Measurements from ENCODE around the gene FPGS. TPM values are rescaled to one million over a fixed set of nuclear protein-coding genes. Genes with fewer than 3 reads are reported as not detected.

Gene FPGS
- total RNA-seq, 1 experiment from 2014 or later, result 81.7 TPM

DNA sequence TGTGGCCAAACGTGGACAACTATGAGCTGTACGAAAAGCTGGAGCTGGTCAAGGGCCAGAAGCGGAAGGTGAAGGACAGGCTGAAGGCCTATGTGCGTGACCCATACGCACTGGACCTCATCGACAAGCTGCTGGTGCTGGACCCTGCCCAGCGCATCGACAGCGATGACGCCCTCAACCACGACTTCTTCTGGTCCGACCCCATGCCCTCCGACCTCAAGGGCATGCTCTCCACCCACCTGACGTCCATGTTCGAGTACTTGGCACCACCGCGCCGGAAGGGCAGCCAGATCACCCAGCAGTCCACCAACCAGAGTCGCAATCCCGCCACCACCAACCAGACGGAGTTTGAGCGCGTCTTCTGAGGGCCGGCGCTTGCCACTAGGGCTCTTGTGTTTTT, 13.5 kb upstream of the FPGS start (continued):
- TF ChIP-seq, protein P1, sequence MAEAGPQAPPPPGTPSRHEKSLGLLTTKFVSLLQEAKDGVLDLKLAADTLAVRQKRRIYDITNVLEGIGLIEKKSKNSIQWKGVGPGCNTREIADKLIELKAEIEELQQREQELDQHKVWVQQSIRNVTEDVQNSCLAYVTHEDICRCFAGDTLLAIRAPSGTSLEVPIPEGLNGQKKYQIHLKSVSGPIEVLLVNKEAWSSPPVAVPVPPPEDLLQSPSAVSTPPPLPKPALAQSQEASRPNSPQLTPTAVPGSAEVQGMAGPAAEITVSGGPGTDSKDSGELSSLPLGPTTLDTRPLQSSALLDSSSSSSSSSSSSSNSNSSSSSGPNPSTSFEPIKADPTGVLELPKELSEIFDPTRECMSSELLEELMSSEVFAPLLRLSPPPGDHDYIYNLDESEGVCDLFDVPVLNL (CRISPR knock-in tag; IDR thresholded peaks at IDR 0.05; ENCODE audit: borderline replicate concordance, low read depth), result no peak
- TF ChIP-seq, protein P2, sequence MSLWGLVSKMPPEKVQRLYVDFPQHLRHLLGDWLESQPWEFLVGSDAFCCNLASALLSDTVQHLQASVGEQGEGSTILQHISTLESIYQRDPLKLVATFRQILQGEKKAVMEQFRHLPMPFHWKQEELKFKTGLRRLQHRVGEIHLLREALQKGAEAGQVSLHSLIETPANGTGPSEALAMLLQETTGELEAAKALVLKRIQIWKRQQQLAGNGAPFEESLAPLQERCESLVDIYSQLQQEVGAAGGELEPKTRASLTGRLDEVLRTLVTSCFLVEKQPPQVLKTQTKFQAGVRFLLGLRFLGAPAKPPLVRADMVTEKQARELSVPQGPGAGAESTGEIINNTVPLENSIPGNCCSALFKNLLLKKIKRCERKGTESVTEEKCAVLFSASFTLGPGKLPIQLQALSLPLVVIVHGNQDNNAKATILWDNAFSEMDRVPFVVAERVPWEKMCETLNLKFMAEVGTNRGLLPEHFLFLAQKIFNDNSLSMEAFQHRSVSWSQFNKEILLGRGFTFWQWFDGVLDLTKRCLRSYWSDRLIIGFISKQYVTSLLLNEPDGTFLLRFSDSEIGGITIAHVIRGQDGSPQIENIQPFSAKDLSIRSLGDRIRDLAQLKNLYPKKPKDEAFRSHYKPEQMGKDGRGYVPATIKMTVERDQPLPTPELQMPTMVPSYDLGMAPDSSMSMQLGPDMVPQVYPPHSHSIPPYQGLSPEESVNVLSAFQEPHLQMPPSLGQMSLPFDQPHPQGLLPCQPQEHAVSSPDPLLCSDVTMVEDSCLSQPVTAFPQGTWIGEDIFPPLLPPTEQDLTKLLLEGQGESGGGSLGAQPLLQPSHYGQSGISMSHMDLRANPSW (CRISPR knock-in tag; conservative IDR thresholded peaks at IDR 0.05; ENCODE audit: low read depth), result no peak

DNA sequence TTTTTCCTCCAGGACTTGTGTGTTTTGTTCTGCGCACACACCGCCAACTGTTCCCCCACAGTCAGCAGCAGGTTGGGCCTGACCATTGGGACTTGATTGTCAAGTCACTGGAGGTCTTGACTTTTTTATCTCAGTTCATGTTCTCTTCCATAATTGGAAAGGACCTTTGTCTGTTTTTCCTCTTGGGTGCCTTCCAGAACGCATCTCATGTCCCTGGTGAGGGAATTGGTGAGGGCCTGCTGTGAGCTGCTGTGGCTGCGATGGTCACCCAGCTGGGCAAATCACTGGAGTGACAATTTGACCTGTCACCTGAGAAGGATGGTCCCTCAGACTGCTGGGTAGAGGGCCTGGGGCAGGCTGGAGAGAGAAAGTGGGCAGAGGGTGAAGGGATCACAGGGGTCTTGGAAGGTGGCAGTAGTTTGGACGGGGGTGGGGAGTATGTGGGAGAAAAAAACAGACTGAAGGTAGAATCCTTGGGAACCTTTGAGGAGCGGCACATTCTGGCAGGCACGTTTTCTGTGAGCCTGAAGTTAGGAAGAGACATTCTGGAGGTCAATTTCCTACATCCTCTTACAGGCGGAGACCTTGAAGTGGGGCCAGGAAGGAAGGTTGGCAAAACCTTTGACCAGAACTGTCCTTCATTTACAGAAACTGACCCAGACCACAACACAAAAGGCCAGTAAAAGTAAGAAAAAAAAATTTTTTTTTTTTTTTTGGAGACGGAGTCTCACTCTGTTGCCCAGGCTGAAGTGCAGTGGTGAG, 12.4 kb upstream of the FPGS start:
- H3K27me3 Mint-ChIP-seq (ENCODE audit: low read depth), result no peaks in the 10 kb centered on the region
- H3K4me3 Mint-ChIP-seq, result no peak overlapping the region
- no peak for ATAC-seq
- peaks cover 24% of the 10 kb centered on the region for H3K4me1 Mint-ChIP-seq
- POLR2A ChIA-PET, result no interaction called here
- no peak for DNase-seq (ENCODE audit: low spot score)
- no peak overlapping the region; the same call in 1 of the 2 replicates for H3K27ac Mint-ChIP-seq
- peaks cover 53% of the 10 kb centered on the region for H3K36me3 Mint-ChIP-seq
- CTCF ChIA-PET, result no interaction called here
- TF ChIP-seq, protein P3, sequence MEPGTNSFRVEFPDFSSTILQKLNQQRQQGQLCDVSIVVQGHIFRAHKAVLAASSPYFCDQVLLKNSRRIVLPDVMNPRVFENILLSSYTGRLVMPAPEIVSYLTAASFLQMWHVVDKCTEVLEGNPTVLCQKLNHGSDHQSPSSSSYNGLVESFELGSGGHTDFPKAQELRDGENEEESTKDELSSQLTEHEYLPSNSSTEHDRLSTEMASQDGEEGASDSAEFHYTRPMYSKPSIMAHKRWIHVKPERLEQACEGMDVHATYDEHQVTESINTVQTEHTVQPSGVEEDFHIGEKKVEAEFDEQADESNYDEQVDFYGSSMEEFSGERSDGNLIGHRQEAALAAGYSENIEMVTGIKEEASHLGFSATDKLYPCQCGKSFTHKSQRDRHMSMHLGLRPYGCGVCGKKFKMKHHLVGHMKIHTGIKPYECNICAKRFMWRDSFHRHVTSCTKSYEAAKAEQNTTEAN (CRISPR knock-in tag; IDR thresholded peaks at IDR 0.05), result no peak
- TF ChIP-seq ZNF263 (CRISPR knock-in tag; IDR thresholded peaks at IDR 0.05; ENCODE audit: low read depth), result no peak
- no peak for TF ChIP-seq GRHL2 (CRISPR knock-in tag; IDR thresholded peaks at IDR 0.05; ENCODE audit: insufficient replicate concordance, severe bottlenecking)
- no peak for TF ChIP-seq TEAD1 (CRISPR knock-in tag; IDR thresholded peaks at IDR 0.05)
- no peak for TF ChIP-seq JUN (CRISPR knock-in tag; IDR thresholded peaks at IDR 0.05)
- no peak for TF ChIP-seq NR2C2 (CRISPR knock-in tag; IDR thresholded peaks at IDR 0.05)
- TF ChIP-seq, protein P4, sequence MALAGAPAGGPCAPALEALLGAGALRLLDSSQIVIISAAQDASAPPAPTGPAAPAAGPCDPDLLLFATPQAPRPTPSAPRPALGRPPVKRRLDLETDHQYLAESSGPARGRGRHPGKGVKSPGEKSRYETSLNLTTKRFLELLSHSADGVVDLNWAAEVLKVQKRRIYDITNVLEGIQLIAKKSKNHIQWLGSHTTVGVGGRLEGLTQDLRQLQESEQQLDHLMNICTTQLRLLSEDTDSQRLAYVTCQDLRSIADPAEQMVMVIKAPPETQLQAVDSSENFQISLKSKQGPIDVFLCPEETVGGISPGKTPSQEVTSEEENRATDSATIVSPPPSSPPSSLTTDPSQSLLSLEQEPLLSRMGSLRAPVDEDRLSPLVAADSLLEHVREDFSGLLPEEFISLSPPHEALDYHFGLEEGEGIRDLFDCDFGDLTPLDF (CRISPR knock-in tag; IDR thresholded peaks at IDR 0.05), result no peak
- TF ChIP-seq, protein P5, sequence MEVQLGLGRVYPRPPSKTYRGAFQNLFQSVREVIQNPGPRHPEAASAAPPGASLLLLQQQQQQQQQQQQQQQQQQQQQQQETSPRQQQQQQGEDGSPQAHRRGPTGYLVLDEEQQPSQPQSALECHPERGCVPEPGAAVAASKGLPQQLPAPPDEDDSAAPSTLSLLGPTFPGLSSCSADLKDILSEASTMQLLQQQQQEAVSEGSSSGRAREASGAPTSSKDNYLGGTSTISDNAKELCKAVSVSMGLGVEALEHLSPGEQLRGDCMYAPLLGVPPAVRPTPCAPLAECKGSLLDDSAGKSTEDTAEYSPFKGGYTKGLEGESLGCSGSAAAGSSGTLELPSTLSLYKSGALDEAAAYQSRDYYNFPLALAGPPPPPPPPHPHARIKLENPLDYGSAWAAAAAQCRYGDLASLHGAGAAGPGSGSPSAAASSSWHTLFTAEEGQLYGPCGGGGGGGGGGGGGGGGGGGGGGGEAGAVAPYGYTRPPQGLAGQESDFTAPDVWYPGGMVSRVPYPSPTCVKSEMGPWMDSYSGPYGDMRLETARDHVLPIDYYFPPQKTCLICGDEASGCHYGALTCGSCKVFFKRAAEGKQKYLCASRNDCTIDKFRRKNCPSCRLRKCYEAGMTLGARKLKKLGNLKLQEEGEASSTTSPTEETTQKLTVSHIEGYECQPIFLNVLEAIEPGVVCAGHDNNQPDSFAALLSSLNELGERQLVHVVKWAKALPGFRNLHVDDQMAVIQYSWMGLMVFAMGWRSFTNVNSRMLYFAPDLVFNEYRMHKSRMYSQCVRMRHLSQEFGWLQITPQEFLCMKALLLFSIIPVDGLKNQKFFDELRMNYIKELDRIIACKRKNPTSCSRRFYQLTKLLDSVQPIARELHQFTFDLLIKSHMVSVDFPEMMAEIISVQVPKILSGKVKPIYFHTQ (CRISPR knock-in tag; IDR thresholded peaks at IDR 0.05), result no peak
- TF ChIP-seq, protein P6, sequence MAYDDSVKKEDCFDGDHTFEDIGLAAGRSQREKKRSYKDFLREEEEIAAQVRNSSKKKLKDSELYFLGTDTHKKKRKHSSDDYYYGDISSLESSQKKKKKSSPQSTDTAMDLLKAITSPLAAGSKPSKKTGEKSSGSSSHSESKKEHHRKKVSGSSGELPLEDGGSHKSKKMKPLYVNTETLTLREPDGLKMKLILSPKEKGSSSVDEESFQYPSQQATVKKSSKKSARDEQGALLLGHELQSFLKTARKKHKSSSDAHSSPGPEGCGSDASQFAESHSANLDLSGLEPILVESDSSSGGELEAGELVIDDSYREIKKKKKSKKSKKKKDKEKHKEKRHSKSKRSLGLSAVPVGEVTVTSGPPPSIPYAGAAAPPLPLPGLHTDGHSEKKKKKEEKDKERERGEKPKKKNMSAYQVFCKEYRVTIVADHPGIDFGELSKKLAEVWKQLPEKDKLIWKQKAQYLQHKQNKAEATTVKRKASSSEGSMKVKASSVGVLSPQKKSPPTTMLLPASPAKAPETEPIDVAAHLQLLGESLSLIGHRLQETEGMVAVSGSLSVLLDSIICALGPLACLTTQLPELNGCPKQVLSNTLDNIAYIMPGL (CRISPR knock-in tag; IDR thresholded peaks at IDR 0.05), result no peak
- no peak for TF ChIP-seq HMGA2 (CRISPR knock-in tag; IDR thresholded peaks at IDR 0.05)
- TF ChIP-seq, protein P7, sequence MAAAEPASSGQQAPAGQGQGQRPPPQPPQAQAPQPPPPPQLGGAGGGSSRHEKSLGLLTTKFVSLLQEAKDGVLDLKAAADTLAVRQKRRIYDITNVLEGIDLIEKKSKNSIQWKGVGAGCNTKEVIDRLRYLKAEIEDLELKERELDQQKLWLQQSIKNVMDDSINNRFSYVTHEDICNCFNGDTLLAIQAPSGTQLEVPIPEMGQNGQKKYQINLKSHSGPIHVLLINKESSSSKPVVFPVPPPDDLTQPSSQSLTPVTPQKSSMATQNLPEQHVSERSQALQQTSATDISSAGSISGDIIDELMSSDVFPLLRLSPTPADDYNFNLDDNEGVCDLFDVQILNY (CRISPR knock-in tag; IDR thresholded peaks at IDR 0.05), result no peak
- no peak for TF ChIP-seq ZNF423 (CRISPR knock-in tag; IDR thresholded peaks at IDR 0.05)
- no peak for TF ChIP-seq ZNF138 (CRISPR knock-in tag; conservative IDR thresholded peaks at IDR 0.05)
- TF ChIP-seq ZNF121 (CRISPR knock-in tag; IDR thresholded peaks at IDR 0.05), result no peak
- TF ChIP-seq, protein P8, sequence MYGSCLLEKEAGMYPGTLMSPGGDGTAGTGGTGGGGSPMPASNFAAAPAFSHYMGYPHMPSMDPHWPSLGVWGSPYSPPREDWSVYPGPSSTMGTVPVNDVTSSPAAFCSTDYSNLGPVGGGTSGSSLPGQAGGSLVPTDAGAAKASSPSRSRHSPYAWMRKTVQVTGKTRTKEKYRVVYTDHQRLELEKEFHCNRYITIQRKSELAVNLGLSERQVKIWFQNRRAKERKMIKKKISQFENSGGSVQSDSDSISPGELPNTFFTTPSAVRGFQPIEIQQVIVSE (CRISPR knock-in tag; IDR thresholded peaks at IDR 0.05; ENCODE audit: borderline replicate concordance), result no peak
- TF ChIP-seq, protein P9, sequence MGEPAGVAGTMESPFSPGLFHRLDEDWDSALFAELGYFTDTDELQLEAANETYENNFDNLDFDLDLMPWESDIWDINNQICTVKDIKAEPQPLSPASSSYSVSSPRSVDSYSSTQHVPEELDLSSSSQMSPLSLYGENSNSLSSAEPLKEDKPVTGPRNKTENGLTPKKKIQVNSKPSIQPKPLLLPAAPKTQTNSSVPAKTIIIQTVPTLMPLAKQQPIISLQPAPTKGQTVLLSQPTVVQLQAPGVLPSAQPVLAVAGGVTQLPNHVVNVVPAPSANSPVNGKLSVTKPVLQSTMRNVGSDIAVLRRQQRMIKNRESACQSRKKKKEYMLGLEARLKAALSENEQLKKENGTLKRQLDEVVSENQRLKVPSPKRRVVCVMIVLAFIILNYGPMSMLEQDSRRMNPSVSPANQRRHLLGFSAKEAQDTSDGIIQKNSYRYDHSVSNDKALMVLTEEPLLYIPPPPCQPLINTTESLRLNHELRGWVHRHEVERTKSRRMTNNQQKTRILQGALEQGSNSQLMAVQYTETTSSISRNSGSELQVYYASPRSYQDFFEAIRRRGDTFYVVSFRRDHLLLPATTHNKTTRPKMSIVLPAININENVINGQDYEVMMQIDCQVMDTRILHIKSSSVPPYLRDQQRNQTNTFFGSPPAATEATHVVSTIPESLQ (CRISPR knock-in tag; IDR thresholded peaks at IDR 0.05), result no peak
- no peaks in the 10 kb centered on the region for H3K9me3 Mint-ChIP-seq

Measured in WTC11 (cell line).